GM12878 (cell line): ENCODE results near the gene TJAP1.

Experiments used
- ATF7 ChIP-seq: fragments of 450-650 bp; IDR thresholded peaks from 2 replicates; pipeline ENCODE4 v1.6.1; 2016; ENCODE audit warnings: low read depth, mild to moderate bottlenecking
- TF ChIP-seq, protein P1 (sequence below): IDR thresholded peaks from 2 replicates; pipeline ENCODE4 v1.6.1; 2012; ENCODE audit warnings: mild to moderate bottlenecking, low read depth, low read length
- TF ChIP-seq, protein P2 (sequence below): fragments of 150-350 bp; IDR thresholded peaks from 2 replicates; pipeline ENCODE4 v1.6.1; 2014; ENCODE audit warnings: mild to moderate bottlenecking, low read depth, low read length
- TF ChIP-seq, protein P3 (sequence below), 3 experiments: IDR thresholded peaks in 2 of 3; conservative IDR thresholded peaks in 1 of 3; 2 replicates each; pipeline ENCODE4 v1.5.1; 2011; ENCODE audit warnings: low read depth in 3 of 3, low read length in 3 of 3, mild to moderate bottlenecking in 3 of 3, control low read depth in 2 of 3, moderate library complexity in 2 of 3, inconsistent platforms in 1 of 3, mixed read lengths in 1 of 3; ENCODE audit not compliant: control insufficient read depth in 2 of 3, insufficient read depth in 1 of 3; ENCODE audit errors: extremely low read depth in 1 of 3

DNA sequence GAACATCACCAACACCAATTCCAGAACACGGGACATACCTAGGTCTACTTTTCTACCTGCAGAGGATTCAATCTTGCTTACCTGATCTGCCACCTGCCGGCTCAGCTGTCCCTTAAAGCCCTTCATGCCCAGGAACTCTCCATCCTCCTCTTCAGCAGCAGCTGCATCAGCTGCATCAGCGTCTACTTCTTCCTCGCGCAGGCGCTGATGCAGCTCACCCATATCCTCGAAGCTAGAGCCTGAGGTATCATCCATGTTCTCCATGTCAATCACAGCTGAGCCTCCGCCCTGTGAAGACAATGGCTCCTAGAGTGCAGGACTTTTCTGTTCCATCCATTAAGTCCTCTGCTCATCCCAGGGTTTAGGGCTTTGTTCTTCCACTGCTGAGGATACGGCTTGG lies 38.4 kb downstream of the TJAP1 start:
- TF ChIP-seq, protein P1, sequence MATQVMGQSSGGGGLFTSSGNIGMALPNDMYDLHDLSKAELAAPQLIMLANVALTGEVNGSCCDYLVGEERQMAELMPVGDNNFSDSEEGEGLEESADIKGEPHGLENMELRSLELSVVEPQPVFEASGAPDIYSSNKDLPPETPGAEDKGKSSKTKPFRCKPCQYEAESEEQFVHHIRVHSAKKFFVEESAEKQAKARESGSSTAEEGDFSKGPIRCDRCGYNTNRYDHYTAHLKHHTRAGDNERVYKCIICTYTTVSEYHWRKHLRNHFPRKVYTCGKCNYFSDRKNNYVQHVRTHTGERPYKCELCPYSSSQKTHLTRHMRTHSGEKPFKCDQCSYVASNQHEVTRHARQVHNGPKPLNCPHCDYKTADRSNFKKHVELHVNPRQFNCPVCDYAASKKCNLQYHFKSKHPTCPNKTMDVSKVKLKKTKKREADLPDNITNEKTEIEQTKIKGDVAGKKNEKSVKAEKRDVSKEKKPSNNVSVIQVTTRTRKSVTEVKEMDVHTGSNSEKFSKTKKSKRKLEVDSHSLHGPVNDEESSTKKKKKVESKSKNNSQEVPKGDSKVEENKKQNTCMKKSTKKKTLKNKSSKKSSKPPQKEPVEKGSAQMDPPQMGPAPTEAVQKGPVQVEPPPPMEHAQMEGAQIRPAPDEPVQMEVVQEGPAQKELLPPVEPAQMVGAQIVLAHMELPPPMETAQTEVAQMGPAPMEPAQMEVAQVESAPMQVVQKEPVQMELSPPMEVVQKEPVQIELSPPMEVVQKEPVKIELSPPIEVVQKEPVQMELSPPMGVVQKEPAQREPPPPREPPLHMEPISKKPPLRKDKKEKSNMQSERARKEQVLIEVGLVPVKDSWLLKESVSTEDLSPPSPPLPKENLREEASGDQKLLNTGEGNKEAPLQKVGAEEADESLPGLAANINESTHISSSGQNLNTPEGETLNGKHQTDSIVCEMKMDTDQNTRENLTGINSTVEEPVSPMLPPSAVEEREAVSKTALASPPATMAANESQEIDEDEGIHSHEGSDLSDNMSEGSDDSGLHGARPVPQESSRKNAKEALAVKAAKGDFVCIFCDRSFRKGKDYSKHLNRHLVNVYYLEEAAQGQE, result no peak
- no peak for TF ChIP-seq ATF7
- TF ChIP-seq, protein P2, sequence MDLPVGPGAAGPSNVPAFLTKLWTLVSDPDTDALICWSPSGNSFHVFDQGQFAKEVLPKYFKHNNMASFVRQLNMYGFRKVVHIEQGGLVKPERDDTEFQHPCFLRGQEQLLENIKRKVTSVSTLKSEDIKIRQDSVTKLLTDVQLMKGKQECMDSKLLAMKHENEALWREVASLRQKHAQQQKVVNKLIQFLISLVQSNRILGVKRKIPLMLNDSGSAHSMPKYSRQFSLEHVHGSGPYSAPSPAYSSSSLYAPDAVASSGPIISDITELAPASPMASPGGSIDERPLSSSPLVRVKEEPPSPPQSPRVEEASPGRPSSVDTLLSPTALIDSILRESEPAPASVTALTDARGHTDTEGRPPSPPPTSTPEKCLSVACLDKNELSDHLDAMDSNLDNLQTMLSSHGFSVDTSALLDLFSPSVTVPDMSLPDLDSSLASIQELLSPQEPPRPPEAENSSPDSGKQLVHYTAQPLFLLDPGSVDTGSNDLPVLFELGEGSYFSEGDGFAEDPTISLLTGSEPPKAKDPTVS, result no peak
- TF ChIP-seq, protein P3, sequence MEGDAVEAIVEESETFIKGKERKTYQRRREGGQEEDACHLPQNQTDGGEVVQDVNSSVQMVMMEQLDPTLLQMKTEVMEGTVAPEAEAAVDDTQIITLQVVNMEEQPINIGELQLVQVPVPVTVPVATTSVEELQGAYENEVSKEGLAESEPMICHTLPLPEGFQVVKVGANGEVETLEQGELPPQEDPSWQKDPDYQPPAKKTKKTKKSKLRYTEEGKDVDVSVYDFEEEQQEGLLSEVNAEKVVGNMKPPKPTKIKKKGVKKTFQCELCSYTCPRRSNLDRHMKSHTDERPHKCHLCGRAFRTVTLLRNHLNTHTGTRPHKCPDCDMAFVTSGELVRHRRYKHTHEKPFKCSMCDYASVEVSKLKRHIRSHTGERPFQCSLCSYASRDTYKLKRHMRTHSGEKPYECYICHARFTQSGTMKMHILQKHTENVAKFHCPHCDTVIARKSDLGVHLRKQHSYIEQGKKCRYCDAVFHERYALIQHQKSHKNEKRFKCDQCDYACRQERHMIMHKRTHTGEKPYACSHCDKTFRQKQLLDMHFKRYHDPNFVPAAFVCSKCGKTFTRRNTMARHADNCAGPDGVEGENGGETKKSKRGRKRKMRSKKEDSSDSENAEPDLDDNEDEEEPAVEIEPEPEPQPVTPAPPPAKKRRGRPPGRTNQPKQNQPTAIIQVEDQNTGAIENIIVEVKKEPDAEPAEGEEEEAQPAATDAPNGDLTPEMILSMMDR (IDR thresholded peaks at IDR 0.05 in 2 of 3, conservative IDR thresholded peaks at IDR 0.05 in 1 of 3; ENCODE audit: control insufficient read depth in 2 of 3, extremely low read depth in 1 of 3, insufficient read depth in 1 of 3, low read depth in 3 of 3, low read length in 3 of 3), result no peak
